H1 (cell line): ENCODE measurements around the gene LPCAT3. TPM values are rescaled to one million over a fixed set of nuclear protein-coding genes. Genes with fewer than 3 reads are reported as not detected.
A peak's percentile ranks its signal among the peaks of the same experiment; 100 is the strongest.

Experiments used
- CTCF ChIA-PET: fragments of 300-600 bp; sonication (Branson Sonifier 250); formaldehyde crosslinking; loops from one replicate; lab custom pipeline; 2021; ENCODE audit not compliant: partially characterized antibody; lab: Charles Lee
- POLR2A ChIA-PET: fragments of 300-600 bp; sonication (Branson Sonifier 250); formaldehyde crosslinking; loops from one replicate; lab custom pipeline; 2021; ENCODE audit warnings: inconsistent platforms; ENCODE audit not compliant: partially characterized antibody; lab: Charles Lee
- DNase-seq, 2 experiments: peaks; one replicate each; pipeline versions ENCODE4 v3.0.0 to v3.0.0-alpha.2; 2010 to 2022; ENCODE audit warnings: low spot score in 2 of 2, low read depth in 1 of 2, mixed read lengths in 1 of 2
- FAIRE-seq: peaks from 2 replicates; lab custom pipeline; 2011; peaks lifted over from hg19 to GRCh38; lab: Jason Lieb, UNC
- H2AFZ ChIP-seq: 2 replicates; pipeline ENCODE4 v1.8.1; 2012; ENCODE audit warnings: low read length, inconsistent platforms
- H2AK5ac ChIP-seq: 2 replicates; pipeline ENCODE4 v1.6.1; 2013; ENCODE audit warnings: low read depth, low read length
- H2BK120ac ChIP-seq: replicated peaks from 2 replicates; pipeline ENCODE3; 2013; ENCODE audit warnings: low read depth, low read length, inconsistent platforms
- H2BK12ac ChIP-seq: 2 replicates; pipeline ENCODE4 v1.6.1; 2013; ENCODE audit warnings: low read depth, low read length
- H2BK15ac ChIP-seq: 2 replicates; pipeline ENCODE4 v1.6.1; 2013; ENCODE audit warnings: low read length
- H2BK20ac ChIP-seq: 2 replicates; pipeline ENCODE4 v1.6.1; 2013; ENCODE audit warnings: low read length
- H2BK5ac ChIP-seq: 2 replicates; pipeline ENCODE4 v1.6.1; 2013; ENCODE audit warnings: low read depth, low read length
- H3K14ac ChIP-seq: 2 replicates; pipeline ENCODE4 v1.6.1; 2013; ENCODE audit warnings: inconsistent platforms; ENCODE audit not compliant: insufficient read length
- H3K18ac ChIP-seq: 2 replicates; pipeline ENCODE4 v1.6.1; 2013; ENCODE audit warnings: low read length; ENCODE audit errors: extremely low read depth
- H3K23ac ChIP-seq: 2 replicates; pipeline ENCODE4 v1.6.1; 2013; ENCODE audit warnings: inconsistent platforms; ENCODE audit not compliant: insufficient read length
- H3K23me2 ChIP-seq: 2 replicates; pipeline ENCODE4 v1.6.1; 2013; ENCODE audit warnings: low read depth, low read length
- H3K27ac ChIP-seq: 2 replicates; pipeline ENCODE4 v1.6.1; 2011; ENCODE audit warnings: low read depth, low read length, inconsistent platforms
- H3K27me3 ChIP-seq, 4 experiments: replicated peaks in 1 of 4; 1 replicate in 1 of 4; 2 replicates in 3 of 4; pipeline versions ENCODE4 v1.6.1 to v1.8.1; 2011 to 2013; ENCODE audit warnings: low read length in 3 of 4, mild to moderate bottlenecking in 3 of 4, inconsistent platforms in 2 of 4, mixed read lengths in 2 of 4, moderate library complexity in 1 of 4; ENCODE audit not compliant: control insufficient read depth in 3 of 4, insufficient read depth in 3 of 4; ENCODE audit errors: extremely low read depth in 1 of 4
- H3K36me3 ChIP-seq, 4 experiments: 2 replicates each; pipeline versions ENCODE4 v1.6.1 to v1.8.1; 2011 to 2013; ENCODE audit warnings: mild to moderate bottlenecking in 4 of 4, low read length in 3 of 4, moderate library complexity in 2 of 4, control low read depth in 1 of 4, inconsistent platforms in 1 of 4; ENCODE audit not compliant: insufficient read depth in 4 of 4, control insufficient read depth in 2 of 4
- H3K4ac ChIP-seq: replicated peaks from 2 replicates; pipeline ENCODE3; 2013; ENCODE audit warnings: low read length, low read depth, mixed read lengths, inconsistent platforms; ENCODE audit not compliant: insufficient read length
- H3K4me1 ChIP-seq, 4 experiments: replicated peaks in 1 of 4; 1 replicate in 1 of 4; 2 replicates in 3 of 4; pipeline versions ENCODE4 v1.6.1 to v1.8.1; 2011 to 2013; ENCODE audit warnings: low read length in 3 of 4, inconsistent platforms in 2 of 4, mixed read lengths in 1 of 4; ENCODE audit not compliant: insufficient read depth in 4 of 4, control insufficient read depth in 3 of 4
- H3K4me2 ChIP-seq, 2 experiments: 2 replicates each; pipeline versions ENCODE4 v1.6.1 to v1.8.1; 2011 to 2013; ENCODE audit warnings: low read depth in 2 of 2, low read length in 2 of 2, control low read depth in 1 of 2, inconsistent platforms in 1 of 2, mild to moderate bottlenecking in 1 of 2; ENCODE audit not compliant: insufficient read depth in 1 of 2
- H3K4me3 ChIP-seq, 4 experiments: fragments of 200-600, 300-600 bp in 1 of 4; sonication (generic), shearing (Covaris generic), sonication (Bioruptor Twin) in 1 of 4; 2 replicates each; pipeline versions ENCODE4 v1.5.1 to v1.8.1; 2011 to 2016; ENCODE audit warnings: low read length in 4 of 4, low read depth in 3 of 4, control low read depth in 2 of 4, inconsistent platforms in 2 of 4, mild to moderate bottlenecking in 2 of 4, mixed read lengths in 1 of 4, moderate library complexity in 1 of 4; ENCODE audit not compliant: insufficient read depth in 2 of 4; ENCODE audit errors: extremely low read depth in 1 of 4
- H3K56ac ChIP-seq: replicated peaks from 2 replicates; pipeline ENCODE3; 2013; ENCODE audit warnings: low read depth, mild to moderate bottlenecking, mixed read lengths, low read length, inconsistent platforms; ENCODE audit not compliant: insufficient read length
- H3K79me1 ChIP-seq: 2 replicates; pipeline ENCODE4 v1.6.1; 2013; ENCODE audit warnings: low read depth, low read length, control low read depth
- H3K79me2 ChIP-seq, 2 experiments: 2 replicates each; pipeline versions ENCODE4 v1.6.1 to v1.8.1; 2012 to 2013; ENCODE audit warnings: low read length in 2 of 2, mild to moderate bottlenecking in 2 of 2, inconsistent platforms in 1 of 2; ENCODE audit not compliant: insufficient read depth in 2 of 2, control insufficient read depth in 1 of 2
- H3K9ac ChIP-seq, 4 experiments: replicated peaks in 1 of 4; 1 replicate in 1 of 4; 2 replicates in 3 of 4; pipeline versions ENCODE4 v1.6.1 to v1.8.1; 2011 to 2013; ENCODE audit warnings: low read depth in 3 of 4, low read length in 3 of 4, control low read depth in 2 of 4, mild to moderate bottlenecking in 2 of 4, moderate library complexity in 2 of 4, inconsistent platforms in 1 of 4; ENCODE audit errors: extremely low read depth in 1 of 4
- H3K9me3 ChIP-seq, 2 experiments: 2 replicates each; pipeline versions ENCODE4 v1.6.1 to v1.8.1; 2012 to 2013; ENCODE audit warnings: mild to moderate bottlenecking in 2 of 2, moderate library complexity in 2 of 2, control low read depth in 1 of 2, inconsistent platforms in 1 of 2, low read depth in 1 of 2, low read length in 1 of 2, mixed read lengths in 1 of 2; ENCODE audit not compliant: insufficient read depth in 2 of 2
- H4K20me1 ChIP-seq, 2 experiments: replicated peaks in 1 of 2; 2 replicates each; pipeline versions ENCODE3 to v1.8.1; 2011 to 2013; ENCODE audit warnings: inconsistent platforms in 2 of 2, low read length in 2 of 2, mild to moderate bottlenecking in 1 of 2; ENCODE audit not compliant: insufficient read depth in 2 of 2, control insufficient read depth in 1 of 2
- H4K5ac ChIP-seq: 2 replicates; pipeline ENCODE4 v1.6.1; 2013; ENCODE audit warnings: low read length, low read depth, mixed read lengths, inconsistent platforms; ENCODE audit not compliant: insufficient read length
- H4K8ac ChIP-seq: 2 replicates; pipeline ENCODE4 v1.8.0; 2013; ENCODE audit warnings: mild to moderate bottlenecking, moderate library complexity, low read length, inconsistent platforms; ENCODE audit not compliant: insufficient read depth; ENCODE audit errors: extremely low read depth
- H4K91ac ChIP-seq: replicated peaks from 2 replicates; pipeline ENCODE3; 2013; ENCODE audit warnings: low read length, mixed read lengths, inconsistent platforms; ENCODE audit not compliant: insufficient read length
- BRCA1 ChIP-seq: IDR thresholded peaks from 2 replicates; pipeline ENCODE4 v1.6.1; 2012; ENCODE audit warnings: low read depth, low read length, improper control_type of control experiment
- CBX5 ChIP-seq: fragments of 300-800, 300-1000 bp; sonication (generic); IDR thresholded peaks from 2 replicates; pipeline ENCODE4 v1.7.1; 2016; ENCODE audit warnings: antibody characterized with exemption, low read length, low read depth
- CTBP2 ChIP-seq: IDR thresholded peaks from 2 replicates; pipeline ENCODE4 v1.7.0; 2011; ENCODE audit warnings: borderline replicate concordance, mild to moderate bottlenecking, moderate library complexity, mixed read lengths, low read length; ENCODE audit not compliant: insufficient read depth, insufficient read length
- JUN ChIP-seq: IDR thresholded peaks from 2 replicates; pipeline ENCODE4 v1.6.1; 2011; ENCODE audit warnings: low read depth, mild to moderate bottlenecking, improper control_type of control experiment, low read length
- POLR2A ChIP-seq, 2 experiments: IDR thresholded peaks; 1 replicate in 1 of 2; 2 replicates in 1 of 2; pipeline ENCODE4 v1.6.1; 2011; ENCODE audit warnings: low read depth in 2 of 2, low read length in 2 of 2, mild to moderate bottlenecking in 2 of 2; ENCODE audit errors: control extremely low read depth in 1 of 2
- SUZ12 ChIP-seq: fragments of 200-600 bp; sonication (generic); IDR thresholded peaks from 2 replicates; pipeline ENCODE4 v1.6.1; 2012; ENCODE audit warnings: mild to moderate bottlenecking, inconsistent platforms, low read length, moderate library complexity, mixed read lengths
- TEAD4 ChIP-seq: IDR thresholded peaks from 2 replicates; pipeline ENCODE4 v1.6.1; 2012; ENCODE audit warnings: low read depth, low read length, inconsistent platforms, mixed read lengths
- USF2 ChIP-seq: IDR thresholded peaks from 2 replicates; pipeline ENCODE4 v1.6.1; 2011; ENCODE audit warnings: low read length, improper control_type of control experiment
- WGBS, 2 experiments: shearing (Covaris generic) in 1 of 2; methylation state at CpG; one replicate each; pipeline versions ENCODE4 v1.1.6 to v1.1.7; 2013 to 2015; ENCODE audit warnings: low lambda C conversion rate in 2 of 2, mixed read lengths in 2 of 2, inconsistent platforms in 1 of 2, low coverage in 1 of 2, missing lambda C conversion rate in 1 of 2; ENCODE audit not compliant: insufficient replicate concordance in 2 of 2, insufficient coverage in 1 of 2, insufficient read length in 1 of 2; ENCODE audit errors: extremely low coverage in 1 of 2, missing lambda C conversion rate in 1 of 2; 5-methylcytosine and 5-hydroxymethylcytosine counted together
- polyA plus RNA-seq, 7 experiments: library from polyadenylated mRNA; depleted of rRNA in 3 of 7; stranded (reverse) in 5 of 7; unstranded in 2 of 7; fragments of >200 nt in 5 of 7; fragments of 200-250 nt in 2 of 7; gene quantifications; 1 replicate in 5 of 7; 2 replicates in 1 of 7; 4 replicates in 1 of 7; pipeline versions ENCODE4 v1.2.1 to v1.2.3, GENCODE V29; 2011 to 2013; ENCODE audit warnings: missing spikeins in 2 of 7, mixed read lengths in 2 of 7
- total RNA-seq: library from RNA; stranded (reverse); fragmentation: NEBNext Ultra II Directional; extraction: Animal tissue kit (Norgen Biotek cat#: 25700); gene quantifications from 2 replicates; pipeline ENCODE4 v1.2.1, GENCODE V29; 2021

The LPCAT3 gene
- total and polyA plus RNA-seq, 2 of the 8 experiments (the other 6 are each of a cell fraction or from before 2014, with no cell fraction given): 55.8 to 70.4 TPM

DNA sequence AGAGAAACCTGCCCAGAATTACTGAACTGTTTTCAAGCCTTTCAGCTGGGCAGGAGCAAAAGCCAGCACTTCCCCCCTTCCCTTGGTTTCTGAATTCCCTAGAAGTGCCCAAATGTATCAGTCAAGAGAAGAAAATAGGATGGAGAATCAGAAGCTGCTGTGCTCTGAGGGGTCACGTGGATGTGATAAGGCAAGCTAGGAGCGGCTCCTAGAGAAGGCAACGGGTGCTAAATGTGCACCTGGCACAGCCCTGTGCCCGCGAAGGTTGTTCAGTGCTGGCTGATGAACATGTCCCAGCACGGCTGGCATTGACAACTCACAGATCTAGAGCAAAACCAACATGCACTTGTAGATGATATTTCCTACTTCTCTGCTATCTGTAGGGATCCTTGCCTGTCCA lies 39.3 kb downstream of the LPCAT3 start:
- H4K20me1 ChIP-seq: peaks cover 6 to 9% of the 10 kb centered on the region in 2 experiments
- DNase-seq: no peak
- H2BK5ac ChIP-seq: no peak overlapping the region
- no peak overlapping the region for H3K56ac ChIP-seq
- H3K9ac ChIP-seq: no peak overlapping the region
- H3K23ac ChIP-seq: no peak overlapping the region
- peaks cover 0 to 6% (median under 1%) of the 10 kb centered on the region in 4 experiments; a peak in 2 of 7 replicates for H3K4me1 ChIP-seq
- 0 out of 2 replicates have a peak, but pooled peaks cover 2% of the 10 kb centered on the region for H3K79me1 ChIP-seq
- H2BK15ac ChIP-seq: no peak overlapping the region
- no peak overlapping the region for H2BK120ac ChIP-seq
- CTCF ChIA-PET: interaction anchor here (0.8 to 1.4 kb wide), 3 partner anchors 13 to 112 kb away, joined by 3 to 4 read pairs (median 3); no protein-coding TSS in a partner anchor
- H4K91ac ChIP-seq: no peak overlapping the region
- no peak overlapping the region for H2BK20ac ChIP-seq
- TF ChIP-seq JUN (no peak), CBX5 (no peak), BRCA1 (no peak), CTBP2 (no peak), SUZ12 (no peak), TEAD4 (no peak), POLR2A (IDR thresholded peaks at IDR 0.05; ENCODE audit: control extremely low read depth in 1 of 2, low read depth in 2 of 2, low read length in 2 of 2) (peak in 1 of 2 experiments; percentile 8; a peak in 1 of 3 replicates), USF2 (no peak)
- H3K4me2 ChIP-seq: no peak overlapping the region
- H3K4me3 ChIP-seq: no peak overlapping the region
- H3K14ac ChIP-seq: no peak overlapping the region
- peaks cover 27 to 87% (median 53%) of the 10 kb centered on the region in 4 experiments for H3K36me3 ChIP-seq
- H2BK12ac ChIP-seq: no peak overlapping the region
- H2AFZ ChIP-seq: no peak overlapping the region
- no peak overlapping the region for H4K8ac ChIP-seq
- POLR2A ChIA-PET: interaction anchor here (1.1 to 30.5 kb wide), 10 partner anchors 10 to 151 kb away, joined by 3 to 1596 read pairs (median 4); partner anchors contain the start of genes ATN1, C12orf57, CLSTN3 and PTPN6
- H3K4ac ChIP-seq: no peak overlapping the region
- H4K5ac ChIP-seq: no peak overlapping the region
- no peaks in the 10 kb centered on the region for H3K9me3 ChIP-seq
- no peak overlapping the region for H3K27ac ChIP-seq
- H3K23me2 ChIP-seq: no peaks in the 10 kb centered on the region
- no peaks in the 10 kb centered on the region for H3K27me3 ChIP-seq
- H3K18ac ChIP-seq: no peak overlapping the region
- no peaks in the 10 kb centered on the region for H3K79me2 ChIP-seq
- FAIRE-seq: no peak
- H2AK5ac ChIP-seq: no peak overlapping the region
- 96% methylated on average over 6 of the region's 6 CpGs; no CpG with 5 or more reads in 1 of the 2 experiments for WGBS, 2 experiments
